CD4-positive, alpha-beta T cell (primary cell): Measurements from ENCODE around the gene ARHGEF2. TPM values are rescaled to one million over a fixed set of nuclear protein-coding genes. Genes with fewer than 3 reads are reported as not detected.

Source experiments
- ATAC-seq: fragments of 200-7000 bp; cut with Tn5 transposase; one replicate; pipeline ENCODE4 v1.10.0; 2022; ENCODE audit warnings: mild to moderate bottlenecking; ENCODE audit not compliant: poor library complexity
- CTCF ChIA-PET: fragments of 350-600 bp; sonication (Branson Sonifier 250); formaldehyde crosslinking; loops from one replicate; lab custom pipeline; 2021; ENCODE audit warnings: antibody characterized with exemption, inconsistent platforms; lab: Charles Lee
- POLR2A ChIA-PET: fragments of 350-600 bp; sonication (Branson Sonifier 250); formaldehyde crosslinking; loops from one replicate; lab custom pipeline; 2021; ENCODE audit warnings: antibody characterized with exemption, inconsistent platforms; lab: Charles Lee
- DNase-seq, 14 experiments: peaks; one replicate each; pipeline ENCODE4 v3.0.0-alpha.2; 2013 to 2020; ENCODE audit warnings: mixed read lengths in 2 of 14
- H3K27ac ChIP-seq, 2 donors: one replicate each; pipeline versions ENCODE4 v1.5.1 to v1.7.0; 2013; ENCODE audit warnings: low read length in 2 of 2, low read depth in 1 of 2, mild to moderate bottlenecking in 1 of 2
- H3K27me3 ChIP-seq, 2 experiments: 1 replicate in 1 of 2; 2 replicates in 1 of 2; pipeline versions ENCODE4 v1.6.1 to v1.7.0; 2013; ENCODE audit warnings: low read length in 2 of 2, control low read depth in 1 of 2, mild to moderate bottlenecking in 1 of 2, moderate library complexity in 1 of 2; ENCODE audit not compliant: insufficient read depth in 2 of 2, control insufficient read depth in 1 of 2
- H3K36me3 ChIP-seq: one replicate; pipeline ENCODE4 v1.6.1; 2013; ENCODE audit warnings: low read length, control low read depth; ENCODE audit not compliant: insufficient read depth
- H3K4me1 ChIP-seq: one replicate; pipeline ENCODE4 v1.6.1; 2013; ENCODE audit warnings: low read length, control low read depth; ENCODE audit not compliant: insufficient read depth
- H3K4me3 ChIP-seq: one replicate; pipeline ENCODE4 v1.5.1; 2013; ENCODE audit warnings: mild to moderate bottlenecking, low read length, moderate library complexity
- H3K9me3 ChIP-seq, 2 experiments: 1 replicate in 1 of 2; 2 replicates in 1 of 2; pipeline versions ENCODE4 v1.6.1 to v1.7.0; 2013; ENCODE audit warnings: low read length in 2 of 2, mild to moderate bottlenecking in 2 of 2, control low read depth in 1 of 2, moderate library complexity in 1 of 2; ENCODE audit not compliant: control insufficient read depth in 1 of 2, insufficient read depth in 1 of 2
- H3K27ac Mint-ChIP-seq: one replicate; pipeline ENCODE4 v1.8.0; 2020; ENCODE audit warnings: mixed read lengths
- H3K27me3 Mint-ChIP-seq: one replicate; pipeline ENCODE4 v1.8.0; 2021; ENCODE audit warnings: mixed read lengths
- H3K36me3 Mint-ChIP-seq: one replicate; pipeline ENCODE4 v1.8.0; 2021; ENCODE audit warnings: low read depth, mixed read lengths
- H3K4me1 Mint-ChIP-seq: one replicate; pipeline ENCODE4 v1.8.0; 2021; ENCODE audit warnings: low read depth, mixed read lengths
- H3K4me3 Mint-ChIP-seq: one replicate; pipeline ENCODE4 v1.8.0; 2020; ENCODE audit warnings: mild to moderate bottlenecking, mixed read lengths
- H3K9me3 Mint-ChIP-seq: one replicate; pipeline ENCODE4 v1.8.0; 2020; ENCODE audit warnings: mixed read lengths
- CTCF ChIP-seq: fragments of 200-600 bp; IDR thresholded peaks from one replicate; pipeline ENCODE4 v1.8.0; 2022; ENCODE audit warnings: antibody characterized with exemption, mild to moderate bottlenecking
- intact Hi-C, 2 experiments: fragments of 100-400 bp; cut with DNase I in 1 of 2; cut with micrococcal nuclease in 1 of 2; formaldehyde crosslinking; loops; one replicate each; pipeline versions ENCODE4 v1.15.1 to v1.9.0; 2023 to 2025; cut with DNase I, micrococcal nuclease
- total RNA-seq, 174 experiments: library from RNA in 2 of 174; stranded (reverse) in 2 of 174; gene quantifications; one replicate each; pipeline ENCODE4 v1.2.3 and lab custom pipeline; 2021 to 2026

The ARHGEF2 gene
- total RNA-seq, 2 experiments from 2014 or later: 54.8 to 62.4 TPM

- POLR2A ChIA-PET: interaction anchor here (1.1 kb wide), 1 partner anchor 9 kb away, joined by 3 read pairs; the partner anchor contains the start of gene KHDC4
- H3K4me3 Mint-ChIP-seq: no peak overlapping the region
- H3K36me3 Mint-ChIP-seq: peaks cover 92% of the 10 kb centered on the region
Measured at GRCh38 chr1:155925506-155925905, 52.8 kb downstream of the ARHGEF2 start.

GRCh38 chr1:155920717-155921116 is 57.6 kb downstream of the ARHGEF2 start:
- no peak for ATAC-seq
- Histone ChIP-seq H3K4me1 (no peaks in the 10 kb centered on the region), H3K27ac (no peak overlapping the region), H3K4me3 (no peak overlapping the region), H3K27me3 (no peaks in the 10 kb centered on the region), H3K9me3 (no peaks in the 10 kb centered on the region), H3K36me3 (peaks cover 95% of the 10 kb centered on the region)
- intact Hi-C loops: no loop called here
- Mint-ChIP-seq H3K9me3 (no peaks in the 10 kb centered on the region), H3K27ac (peak overlapping the region; percentile 40), H3K4me1 (no peaks in the 10 kb centered on the region), H3K36me3 (peaks cover 84% of the 10 kb centered on the region), H3K27me3 (no peaks in the 10 kb centered on the region), H3K4me3 (no peak overlapping the region)
- ChIA-PET POLR2A (interaction anchor here (1.4 kb wide), 1 partner anchor 14 kb away, joined by 3 read pairs; no protein-coding TSS in a partner anchor), CTCF (interaction anchor here (2.1 kb wide), 1 partner anchor 13 kb away, joined by 6 read pairs; the partner anchor contains the start of gene KHDC4)
- no peak for DNase-seq
- no peak for TF ChIP-seq CTCF

More at GRCh38 chr1:155925506-155925905, 52.8 kb downstream of the ARHGEF2 start:
- Mint-ChIP-seq H3K27me3 (no peaks in the 10 kb centered on the region), H3K27ac (no peak overlapping the region), H3K4me1 (peaks cover 13% of the 10 kb centered on the region), H3K9me3 (no peaks in the 10 kb centered on the region)
- Histone ChIP-seq H3K36me3 (peaks cover 96% of the 10 kb centered on the region), H3K27ac (no peak overlapping the region), H3K9me3 (no peaks in the 10 kb centered on the region), H3K4me1 (peaks cover under 1% of the 10 kb centered on the region), H3K4me3 (no peak overlapping the region), H3K27me3 (no peaks in the 10 kb centered on the region)
- intact Hi-C loops: no loop called here
- DNase-seq (no peak), ATAC-seq (no peak)
- no peak for TF ChIP-seq CTCF
- CTCF ChIA-PET: no interaction called here

- DNase-seq: no peak
Measured at GRCh38 chr1:155919801-155920200, 58.5 kb downstream of the ARHGEF2 start.

More at GRCh38 chr1:155919801-155920200, 58.5 kb downstream of the ARHGEF2 start:
- POLR2A ChIA-PET: interaction anchor here (1.4 kb wide), 1 partner anchor 15 kb away, joined by 3 read pairs; no protein-coding TSS in a partner anchor
- Mint-ChIP-seq H3K36me3 (peaks cover 86% of the 10 kb centered on the region), H3K27me3 (no peaks in the 10 kb centered on the region), H3K27ac (no peak overlapping the region), H3K4me3 (no peak overlapping the region), H3K9me3 (no peaks in the 10 kb centered on the region), H3K4me1 (no peaks in the 10 kb centered on the region)
- no peaks in the 10 kb centered on the region for H3K27me3 ChIP-seq
- CTCF ChIA-PET: no interaction called here
- intact Hi-C loops: loop anchor here in 1 of 2 experiments (10.0 kb wide), 1 partner anchor 65 kb away; the partner anchor contains the start of genes GON4L and SYT11
- H3K4me1 ChIP-seq: no peaks in the 10 kb centered on the region
- TF ChIP-seq CTCF: no peak
- no peak overlapping the region for H3K27ac ChIP-seq
- no peak overlapping the region for H3K4me3 ChIP-seq
- H3K9me3 ChIP-seq: no peaks in the 10 kb centered on the region
- H3K36me3 ChIP-seq: peaks cover 96% of the 10 kb centered on the region
- ATAC-seq: no peak
